NCI-H524 (cell line): ENCODE results near the gene MRPS27.

Source experiments
- DNase-seq, 2 experiments: peaks; one replicate each; lab custom pipeline; 2025; lab: John Stamatoyannopoulos, UW

Gene MRPS27

GRCh38 chr5:72232838-72233237, 87.2 kb downstream of the MRPS27 start:
- no peak for DNase-seq

- DNase-seq, result no peak
These were observed 87.9 kb downstream of the MRPS27 start for GRCh38 chr5:72231991-72232703.

GRCh38 chr5:72228960-72229359, 91.1 kb downstream of the MRPS27 start:
- DNase-seq, result no peak

GRCh38 chr5:72226950-72227349, 93.1 kb downstream of the MRPS27 start:
- no peak for DNase-seq

GRCh38 chr5:72225741-72226140, 94.3 kb downstream of the MRPS27 start:
- no peak for DNase-seq

- DNase-seq, result no peak
These were observed 95.0 kb downstream of the MRPS27 start for GRCh38 chr5:72224946-72225463.

GRCh38 chr5:72223371-72223770, 96.7 kb downstream of the MRPS27 start:
- DNase-seq, result no peak

GRCh38 chr5:72222521-72222920, 97.5 kb downstream of the MRPS27 start:
- no peak for DNase-seq

- DNase-seq, result peak; percentile 6 to 63
These were observed 98.5 kb downstream of the MRPS27 start for GRCh38 chr5:72221541-72221940.

GRCh38 chr5:72221099-72221498, 98.9 kb downstream of the MRPS27 start:
- DNase-seq, result no peak

GRCh38 chr5:72216756-72217155, 103.3 kb downstream of the MRPS27 start:
- no peak for DNase-seq

- no peak for DNase-seq
These were observed 105.9 kb downstream of the MRPS27 start for GRCh38 chr5:72214168-72214567.

- no peak for DNase-seq
These were observed 106.6 kb downstream of the MRPS27 start for GRCh38 chr5:72213482-72213881.

GRCh38 chr5:72212171-72212570, 107.9 kb downstream of the MRPS27 start:
- no peak for DNase-seq

GRCh38 chr5:72210888-72211678, 109.0 kb downstream of the MRPS27 start:
- DNase-seq, result no peak

- DNase-seq, result peak; percentile 81 to 94
These were observed 110.6 kb downstream of the MRPS27 start for GRCh38 chr5:72209147-72210115.

GRCh38 chr5:72208324-72208926, 111.6 kb downstream of the MRPS27 start:
- DNase-seq, result no peak

- DNase-seq, result no peak
These were observed 113.0 kb downstream of the MRPS27 start for GRCh38 chr5:72206994-72207393.

- peak; percentile 53 to 73 for DNase-seq
These were observed 113.9 kb downstream of the MRPS27 start for GRCh38 chr5:72206160-72206559.

- DNase-seq, result no peak
These were observed 114.5 kb downstream of the MRPS27 start for GRCh38 chr5:72205431-72206009.

- no peak for DNase-seq
These were observed 115.1 kb downstream of the MRPS27 start for GRCh38 chr5:72204946-72205345.
